Measurements from ENCODE around the gene ZNF445. TPM values are rescaled to one million over a fixed set of nuclear protein-coding genes. Genes with fewer than 3 reads are reported as not detected.

Gene ZNF445
- total and polyA plus RNA-seq, 9 of the 15 experiments (the other 6 are each of a cell fraction or from before 2014, with no cell fraction given) = 1.2 to 26.9 (median 10.6) TPM

DNA sequence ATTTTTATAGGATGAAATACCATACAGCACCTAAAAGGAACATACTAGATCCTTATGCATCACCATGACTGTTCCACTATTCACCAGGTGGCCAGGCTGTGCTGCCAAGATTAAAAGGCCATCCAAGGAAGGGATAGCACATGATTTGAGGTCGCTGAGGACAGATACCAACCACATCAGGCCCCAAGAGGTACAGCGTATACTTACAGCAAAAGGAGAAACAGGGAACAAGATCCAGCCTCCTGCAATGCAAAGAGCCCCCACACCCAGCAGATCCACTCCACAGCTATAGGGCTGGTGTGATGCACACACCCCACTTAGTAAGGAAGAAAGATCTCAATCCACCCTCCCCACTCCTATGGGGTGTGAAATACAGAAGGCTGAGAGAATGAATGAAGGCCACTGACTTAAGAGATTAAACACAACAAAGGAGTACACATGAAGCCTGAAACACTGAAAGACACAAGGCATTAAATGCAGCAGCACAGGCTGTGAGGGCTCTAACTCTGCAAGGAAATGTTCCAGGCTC lies 32.0 kb upstream of the ZNF445 start (continued):
- TF ChIP-seq HBP1 (CRISPR knock-in tag; IDR thresholded peaks at IDR 0.05) (0 out of 2 replicates have a peak, but pooled peaks have one; percentile 19), RB1 (IDR thresholded peaks at IDR 0.05; ENCODE audit: low read depth) (no peak), ZNF785 (CRISPR knock-in tag; IDR thresholded peaks at IDR 0.05) (no peak), PCBP1 (IDR thresholded peaks at IDR 0.05; ENCODE audit: low read depth, low read length, poor library complexity, severe bottlenecking) (no peak), ARID1B (IDR thresholded peaks at IDR 0.05) (peak; percentile 58), ZNF24 (IDR thresholded peaks at IDR 0.05) (peak; percentile 55; the same call in 1 of the 2 replicates), CTCF (IDR thresholded peaks at IDR 0.05 in 2 of 3, conservative IDR thresholded peaks at IDR 0.05 in 1 of 3; ENCODE audit: insufficient read depth in 2 of 3, low read depth in 1 of 3, low read length in 3 of 3) (peak in 1 of 3 experiments; percentile 2; a peak in 1 of 6 replicates), PYGO2 (tag; IDR thresholded peaks at IDR 0.05) (no peak), REST (IDR thresholded peaks at IDR 0.05; ENCODE audit: borderline replicate concordance) (peak; percentile 4; the same call in 1 of the 2 replicates), REST (CRISPR knock-in tag; IDR thresholded peaks at IDR 0.05; ENCODE audit: low read depth) (no peak), BCOR (IDR thresholded peaks at IDR 0.05) (0 out of 2 replicates have a peak, but pooled peaks have one; percentile 8), SAFB (IDR thresholded peaks at IDR 0.05; ENCODE audit: borderline replicate concordance, low read depth, low read length) (no peak)
- TF ChIP-seq, protein P1, sequence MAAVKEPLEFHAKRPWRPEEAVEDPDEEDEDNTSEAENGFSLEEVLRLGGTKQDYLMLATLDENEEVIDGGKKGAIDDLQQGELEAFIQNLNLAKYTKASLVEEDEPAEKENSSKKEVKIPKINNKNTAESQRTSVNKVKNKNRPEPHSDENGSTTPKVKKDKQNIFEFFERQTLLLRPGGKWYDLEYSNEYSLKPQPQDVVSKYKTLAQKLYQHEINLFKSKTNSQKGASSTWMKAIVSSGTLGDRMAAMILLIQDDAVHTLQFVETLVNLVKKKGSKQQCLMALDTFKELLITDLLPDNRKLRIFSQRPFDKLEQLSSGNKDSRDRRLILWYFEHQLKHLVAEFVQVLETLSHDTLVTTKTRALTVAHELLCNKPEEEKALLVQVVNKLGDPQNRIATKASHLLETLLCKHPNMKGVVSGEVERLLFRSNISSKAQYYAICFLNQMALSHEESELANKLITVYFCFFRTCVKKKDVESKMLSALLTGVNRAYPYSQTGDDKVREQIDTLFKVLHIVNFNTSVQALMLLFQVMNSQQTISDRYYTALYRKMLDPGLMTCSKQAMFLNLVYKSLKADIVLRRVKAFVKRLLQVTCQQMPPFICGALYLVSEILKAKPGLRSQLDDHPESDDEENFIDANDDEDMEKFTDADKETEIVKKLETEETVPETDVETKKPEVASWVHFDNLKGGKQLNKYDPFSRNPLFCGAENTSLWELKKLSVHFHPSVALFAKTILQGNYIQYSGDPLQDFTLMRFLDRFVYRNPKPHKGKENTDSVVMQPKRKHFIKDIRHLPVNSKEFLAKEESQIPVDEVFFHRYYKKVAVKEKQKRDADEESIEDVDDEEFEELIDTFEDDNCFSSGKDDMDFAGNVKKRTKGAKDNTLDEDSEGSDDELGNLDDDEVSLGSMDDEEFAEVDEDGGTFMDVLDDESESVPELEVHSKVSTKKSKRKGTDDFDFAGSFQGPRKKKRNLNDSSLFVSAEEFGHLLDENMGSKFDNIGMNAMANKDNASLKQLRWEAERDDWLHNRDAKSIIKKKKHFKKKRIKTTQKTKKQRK (IDR thresholded peaks at IDR 0.05; ENCODE audit: borderline replicate concordance, low read depth, low read length) = no peak

All from K562 (cell line).